Activated CD4-positive, alpha-beta T cell treated with anti-CD3 and anti-CD28 coated beads, Interleukin-2, Interleukin-4, amounts not matched to agents 100 ng/mL and 50 ng/mL, durations not matched to agents 16 hours and 8 hours (primary cell): Measurements from ENCODE around the gene EEF2K.
"Not testable (repeated sequence)": the region's sequence is repeated elsewhere in the genome, so short reads cannot be mapped to it uniquely, and the experiment has no call there.

Source experiments
- DNase-seq: peaks from one replicate; pipeline ENCODE4 v3.0.0-alpha.2; 2020; ENCODE audit warnings: low spot score

EEF2K gene

GRCh38 chr16:22213236-22213635, 7.2 kb downstream of the EEF2K start:
- DNase-seq, result no peak

GRCh38 chr16:22213801-22214200, 7.7 kb downstream of the EEF2K start:
- DNase-seq, result no peak

GRCh38 chr16:22214402-22214801, 8.3 kb downstream of the EEF2K start:
- no peak for DNase-seq

GRCh38 chr16:22214889-22215288, 8.8 kb downstream of the EEF2K start:
- DNase-seq, result no peak

- DNase-seq, result no peak
Measured at GRCh38 chr16:22216191-22216831, 10.2 kb downstream of the EEF2K start.

GRCh38 chr16:22216832-22217225, 10.8 kb downstream of the EEF2K start:
- DNase-seq, result not testable (repeated sequence)

GRCh38 chr16:22217890-22218730, 12.0 kb downstream of the EEF2K start:
- no peak for DNase-seq

- no peak for DNase-seq
Measured at GRCh38 chr16:22219389-22220068, 13.5 kb downstream of the EEF2K start.

GRCh38 chr16:22220069-22220440, 14.0 kb downstream of the EEF2K start:
- DNase-seq, result no peak

- no peak for DNase-seq
Measured at GRCh38 chr16:22220714-22221113, 14.6 kb downstream of the EEF2K start.

- no peak for DNase-seq
Measured at GRCh38 chr16:22222006-22222405, 15.9 kb downstream of the EEF2K start.

- DNase-seq, result no peak
Measured at GRCh38 chr16:22222998-22223397, 16.9 kb downstream of the EEF2K start.

GRCh38 chr16:22225060-22225459, 19.0 kb downstream of the EEF2K start:
- DNase-seq, result no peak

GRCh38 chr16:22229889-22230288, 23.8 kb downstream of the EEF2K start:
- DNase-seq, result no peak

GRCh38 chr16:22232277-22233036, 26.4 kb downstream of the EEF2K start:
- peak; percentile 81 for DNase-seq

GRCh38 chr16:22233037-22233372, 26.9 kb downstream of the EEF2K start:
- no peak for DNase-seq

- no peak for DNase-seq
Measured at GRCh38 chr16:22235839-22236745, 30.0 kb downstream of the EEF2K start.

GRCh38 chr16:22239131-22239805, 33.2 kb downstream of the EEF2K start:
- no peak for DNase-seq

GRCh38 chr16:22240023-22240710, 34.1 kb downstream of the EEF2K start:
- DNase-seq, result no peak

GRCh38 chr16:22250522-22250921, 44.4 kb downstream of the EEF2K start:
- DNase-seq, result no peak
